NCI-H526 (cell line): ENCODE data around the gene GOLGA6L1.
"Not testable (repeated sequence)": the region's sequence is repeated elsewhere in the genome, so short reads cannot be mapped to it uniquely, and the experiment has no call there.

Experiments
- DNase-seq, 2 experiments: peaks; one replicate each; lab custom pipeline; 2025; lab: John Stamatoyannopoulos, UW

Gene GOLGA6L1, protein sequence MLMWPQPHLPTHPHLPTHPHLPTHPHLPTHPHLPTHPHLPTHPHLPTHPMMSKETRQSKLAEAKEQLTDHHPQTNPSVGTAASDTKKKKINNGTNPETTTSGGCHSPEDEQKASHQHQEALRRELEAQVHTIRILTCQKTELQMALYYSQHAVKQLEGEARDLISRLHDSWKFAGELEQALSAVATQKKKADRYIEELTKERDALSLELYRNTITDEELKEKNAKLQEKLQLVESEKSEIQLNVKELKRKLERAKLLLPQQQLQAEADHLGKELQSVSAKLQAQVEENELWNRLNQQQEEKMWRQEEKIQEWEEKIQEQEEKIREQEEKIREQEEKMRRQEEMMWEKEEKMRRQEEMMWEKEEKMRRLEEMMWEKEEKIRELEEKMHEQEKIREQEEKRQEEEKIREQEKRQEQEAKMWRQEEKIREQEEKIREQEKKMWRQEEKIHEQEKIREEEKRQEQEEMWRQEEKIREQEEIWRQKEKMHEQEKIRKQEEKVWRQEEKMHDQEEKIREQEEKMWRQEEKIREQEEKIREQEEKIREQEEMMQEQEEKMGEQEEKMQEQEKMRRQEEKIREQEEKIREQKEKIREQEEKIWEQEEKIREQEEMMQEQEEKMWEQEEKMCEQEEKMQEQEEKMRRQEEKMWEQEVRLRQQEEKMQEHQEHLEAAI

GRCh38 chr15:23136722-23137121, at the start of gene GOLGA6L1:
GOLGA6L1 (minus strand) TSS chr15:23136822; CDS start chr15:23136731, 91 bp downstream.
- DNase-seq: not testable (repeated sequence)

DNA sequence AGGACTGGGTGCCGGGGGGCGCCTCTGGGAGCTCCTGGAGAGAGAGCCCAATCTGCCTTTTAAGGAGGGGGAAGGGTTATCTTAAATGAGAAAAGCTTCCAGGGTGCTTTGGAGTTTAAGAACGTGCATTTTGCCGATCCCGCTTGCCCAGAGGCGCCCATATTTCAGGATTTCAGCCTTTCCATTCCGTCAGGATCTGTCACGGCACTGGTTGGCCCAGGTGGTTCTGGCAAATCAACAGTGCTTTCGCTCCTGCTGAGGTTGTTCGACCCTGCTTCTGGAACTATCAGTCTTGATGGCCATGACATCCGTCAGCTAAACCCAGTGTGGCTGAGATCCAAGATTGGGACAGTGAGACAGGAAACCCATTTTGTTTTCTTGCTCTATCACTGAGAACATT, 44.6 kb upstream of the GOLGA6L1 start:
- DNase-seq: not testable (repeated sequence)

DNA sequence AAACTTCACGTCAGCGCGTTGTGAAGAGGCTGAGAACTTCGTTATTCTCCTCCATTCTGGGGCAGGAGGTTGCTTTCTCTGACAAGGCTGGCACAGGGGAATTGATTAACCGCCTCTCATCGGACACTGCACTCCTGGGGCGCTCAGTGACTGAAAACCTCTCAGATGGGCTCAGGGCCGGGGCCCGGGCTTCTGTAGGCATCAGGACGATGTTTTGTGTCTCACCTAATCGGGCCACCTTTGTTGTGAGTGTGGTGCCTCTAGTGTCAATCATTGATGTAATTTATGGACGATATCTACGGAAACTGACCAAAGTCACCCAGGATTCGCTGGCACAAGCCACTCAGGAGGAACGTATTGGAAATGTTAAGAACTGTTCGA, 43.9 kb upstream of the GOLGA6L1 start:
- DNase-seq: not testable (repeated sequence)

- not testable (repeated sequence) for DNase-seq
Observed at GRCh38 chr15:23179768-23180546, 43.3 kb upstream of the GOLGA6L1 start.

- DNase-seq: not testable (repeated sequence)
Observed at GRCh38 chr15:23176683-23177082, 40.1 kb upstream of the GOLGA6L1 start.

- not testable (repeated sequence) for DNase-seq
Observed at GRCh38 chr15:23175606-23176005, 39.0 kb upstream of the GOLGA6L1 start.

GRCh38 chr15:23174609-23175140, 38.1 kb upstream of the GOLGA6L1 start:
- DNase-seq: not testable (repeated sequence)

- not testable (repeated sequence) for DNase-seq
Observed at GRCh38 chr15:23132787-23133186, 3.8 kb downstream of the GOLGA6L1 start.

DNA sequence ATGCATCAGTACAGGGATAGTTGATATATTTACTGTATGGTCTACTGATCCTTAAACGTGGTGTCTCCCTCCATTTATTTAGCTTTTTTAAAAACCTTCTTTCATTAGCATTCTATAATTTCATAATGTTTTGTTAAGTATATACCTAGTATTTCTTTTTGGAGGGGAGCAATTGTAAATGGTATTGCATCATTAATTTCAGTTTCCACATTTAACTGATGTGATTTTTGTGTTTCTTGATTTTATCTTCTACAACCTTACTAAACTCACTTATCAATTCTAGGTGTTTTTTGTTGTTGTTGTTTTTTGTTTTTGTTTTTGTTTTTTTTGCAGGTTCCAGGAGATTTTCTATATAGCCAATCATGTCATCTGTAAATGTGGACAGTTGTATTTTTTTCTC, 18.4 kb downstream of the GOLGA6L1 start:
- no peak for DNase-seq

DNA sequence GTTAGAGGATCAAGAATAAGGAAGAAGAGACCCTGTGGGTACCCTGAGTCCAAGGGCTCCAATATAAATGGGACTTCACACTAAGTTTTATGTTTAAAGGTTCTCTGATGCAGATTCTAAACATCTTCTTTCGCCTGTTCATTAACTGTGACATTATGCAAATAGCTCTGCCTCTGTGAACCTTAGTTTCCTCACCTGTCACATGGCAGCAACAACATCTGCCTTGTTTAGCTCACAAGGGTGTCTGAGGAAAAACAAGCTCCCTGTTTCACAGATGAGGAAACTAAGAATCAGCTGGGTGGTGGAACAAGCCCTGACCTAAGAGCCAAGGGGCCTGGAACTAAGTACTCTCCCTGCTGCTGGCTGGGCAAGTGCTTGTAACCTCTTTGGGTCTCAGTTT, 40.8 kb downstream of the GOLGA6L1 start:
- DNase-seq: peak; percentile 8 to 25

DNA sequence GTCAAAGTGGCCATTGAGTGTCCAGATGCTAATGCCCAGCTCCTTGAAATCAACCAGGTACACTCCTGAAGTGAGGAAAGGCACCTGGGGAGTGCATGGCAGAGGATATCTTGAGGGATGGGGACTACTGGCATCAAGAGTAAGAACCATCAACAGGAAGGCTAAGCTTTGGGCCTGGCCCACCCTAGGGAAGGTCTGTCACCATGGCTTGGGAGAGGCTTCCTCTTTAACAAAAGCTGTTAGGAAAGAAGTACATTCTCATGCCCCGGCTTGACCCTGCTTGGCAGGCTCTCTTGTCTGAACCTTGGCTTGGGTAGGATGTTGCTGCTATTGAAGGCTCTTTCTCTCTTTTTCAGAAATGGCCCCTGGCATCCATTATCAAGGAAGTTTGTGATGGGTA, 53.5 kb downstream of the GOLGA6L1 start:
- DNase-seq: no peak

DNA sequence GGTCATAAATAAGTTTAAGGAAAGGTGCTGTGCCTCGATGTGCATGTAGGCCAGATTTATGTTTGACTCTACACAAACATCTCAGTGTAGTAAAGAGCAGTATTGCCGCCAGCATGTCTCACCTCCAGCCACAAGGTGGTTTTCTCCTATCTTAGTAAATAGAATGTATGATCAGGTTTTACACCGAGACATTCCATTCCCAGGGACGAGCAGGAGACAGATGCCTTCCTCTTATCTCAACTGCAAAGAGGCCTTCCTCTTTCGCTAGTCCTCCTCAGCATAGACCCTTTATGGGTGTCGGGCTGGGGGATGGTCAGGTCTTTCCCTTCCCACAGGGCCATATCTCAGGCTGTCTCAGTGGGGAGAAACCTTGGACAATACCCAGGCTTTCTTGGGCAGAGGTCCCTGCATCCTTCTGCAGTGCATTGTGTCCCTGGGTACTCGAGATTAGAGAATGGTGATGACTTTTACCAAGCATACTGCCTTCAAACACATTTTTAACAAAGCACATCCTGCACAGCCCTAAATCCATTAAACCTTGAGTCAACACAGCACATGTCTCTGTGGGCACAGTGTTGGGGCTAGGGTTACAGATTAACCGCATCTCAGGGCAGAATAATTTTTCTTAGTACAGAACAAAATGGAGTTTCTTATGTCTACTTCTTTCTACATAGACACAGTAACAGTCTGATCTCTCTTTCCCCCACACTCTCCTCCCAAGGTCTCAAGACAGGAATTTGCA, 54.5 kb downstream of the GOLGA6L1 start:
- not testable (repeated sequence) for DNase-seq

GRCh38 chr15:23081271-23081670, 55.4 kb downstream of the GOLGA6L1 start:
- no peak for DNase-seq

GRCh38 chr15:23079766-23080165, 56.9 kb downstream of the GOLGA6L1 start:
- no peak for DNase-seq
